Measurements from ENCODE around the gene COMMD7. TPM values are rescaled to one million over a fixed set of nuclear protein-coding genes. Genes with fewer than 3 reads are reported as not detected.
A peak's percentile ranks its signal among the peaks of the same experiment; 100 is the strongest.

Gene COMMD7
- total RNA-seq, 3 donors from 2014 or later = 29.6 to 37.0 (median 36.6) TPM

- H3K9me3 ChIP-seq = no peaks in the 10 kb centered on the region
- ATAC-seq (no peak), DNase-seq (no peak)
- intact Hi-C loops (cut with DNase I, micrococcal nuclease) = no loop called here
- H3K4me3 ChIP-seq = no peak overlapping the region
- H3K36me3 ChIP-seq (ENCODE audit: low read depth) = no peaks in the 10 kb centered on the region
- no peaks in the 10 kb centered on the region for H3K4me1 ChIP-seq (ENCODE audit: low read depth)
- TF ChIP-seq CTCF (IDR thresholded peaks at IDR 0.05) = no peak
These were observed 9.4 kb upstream of the COMMD7 start for GRCh38 chr20:32752458-32753250.

GRCh38 chr20:32751702-32752457 is 8.6 kb upstream of the COMMD7 start:
- intact Hi-C loops (cut with DNase I, micrococcal nuclease) = no loop called here
- H3K36me3 ChIP-seq (ENCODE audit: low read depth) = no peaks in the 10 kb centered on the region
- no peak for DNase-seq
- no peak for TF ChIP-seq CTCF (IDR thresholded peaks at IDR 0.05)
- H3K4me1 ChIP-seq (ENCODE audit: low read depth) = no peaks in the 10 kb centered on the region
- ATAC-seq = no peak
- H3K4me3 ChIP-seq = no peak overlapping the region
- no peaks in the 10 kb centered on the region for H3K9me3 ChIP-seq

- ATAC-seq = no peak
- intact Hi-C loops (cut with DNase I, micrococcal nuclease) = no loop called here
- Histone ChIP-seq H3K9me3 (no peaks in the 10 kb centered on the region), H3K4me3 (no peak overlapping the region), H3K36me3 (ENCODE audit: low read depth) (no peaks in the 10 kb centered on the region), H3K4me1 (ENCODE audit: low read depth) (no peaks in the 10 kb centered on the region)
- no peak for DNase-seq
- TF ChIP-seq CTCF (IDR thresholded peaks at IDR 0.05) = no peak
These were observed 8.0 kb upstream of the COMMD7 start for GRCh38 chr20:32751293-32751692.

GRCh38 chr20:32749914-32750637 is 6.8 kb upstream of the COMMD7 start:
- Histone ChIP-seq H3K9me3 (no peaks in the 10 kb centered on the region), H3K36me3 (ENCODE audit: low read depth) (no peaks in the 10 kb centered on the region), H3K4me1 (ENCODE audit: low read depth) (no peaks in the 10 kb centered on the region), H3K4me3 (no peak overlapping the region)
- ATAC-seq (no peak), DNase-seq (no peak)
- intact Hi-C loops (cut with DNase I, micrococcal nuclease) = no loop called here
- TF ChIP-seq CTCF (IDR thresholded peaks at IDR 0.05) = no peak

- Histone ChIP-seq H3K4me3 (peak overlapping the region; percentile 67), H3K9me3 (no peaks in the 10 kb centered on the region), H3K36me3 (ENCODE audit: low read depth) (no peaks in the 10 kb centered on the region), H3K4me1 (ENCODE audit: low read depth) (peaks cover 11% of the 10 kb centered on the region)
- no peak for TF ChIP-seq CTCF (IDR thresholded peaks at IDR 0.05)
- peak; percentile 16 for ATAC-seq
- DNase-seq = peak in 1 of 3 donors; percentile 32
- intact Hi-C loops (cut with DNase I, micrococcal nuclease) = no loop called here
These were observed 688 bp downstream of the COMMD7 start for GRCh38 chr20:32742322-32743236.
